Panc1 (cell line): Measurements from ENCODE around the gene ZDHHC4. TPM values are rescaled to one million over a fixed set of nuclear protein-coding genes. Genes with fewer than 3 reads are reported as not detected.

Experiments used
- ATAC-seq: fragments of 200-7000 bp; cut with Tn5 transposase; 2 replicates; pipeline ENCODE4 v1.9.1; 2020; ENCODE audit warnings: mild to moderate bottlenecking, moderate library complexity
- BruUV-seq: library from RNA; stranded (reverse); fragments of 400-500 nt; replicated peaks from 2 replicates; lab custom pipeline; 2021; lab: Mats Ljungman, UMichigan
- CTCF ChIA-PET: fragments of 300-600 bp; sonication (Branson Sonifier 250); formaldehyde crosslinking; loops from one replicate; lab custom pipeline; 2022; ENCODE audit warnings: antibody characterized with exemption; lab: Charles Lee
- POLR2A ChIA-PET: fragments of 300-600 bp; sonication (Branson Sonifier 250); formaldehyde crosslinking; loops from one replicate; lab custom pipeline; 2022; ENCODE audit warnings: antibody characterized with exemption; lab: Charles Lee
- DNase-seq: peaks from one replicate; pipeline ENCODE4 v3.0.0-alpha.2; 2010; ENCODE audit warnings: low read depth, low spot score
- H3K27ac ChIP-seq: 2 replicates; pipeline ENCODE4 v1.5.1; 2011; ENCODE audit warnings: mild to moderate bottlenecking, low read length, inconsistent platforms
- H3K27me3 ChIP-seq: fragments of 200-500 bp; sonication (Bioruptor generic); 2 replicates; pipeline ENCODE4 v1.6.0; 2014; ENCODE audit warnings: low read length, inconsistent platforms; ENCODE audit not compliant: control insufficient read depth, insufficient read depth
- H3K36me3 ChIP-seq: fragments of 200-500 bp; sonication (Bioruptor generic); 2 replicates; pipeline ENCODE4 v1.5.1; 2014; ENCODE audit warnings: inconsistent platforms, mild to moderate bottlenecking, low read length, moderate library complexity; ENCODE audit not compliant: control insufficient read depth, insufficient read depth
- H3K4me1 ChIP-seq: 2 replicates; pipeline ENCODE4 v1.5.1; 2011; ENCODE audit warnings: inconsistent platforms, mild to moderate bottlenecking, low read length, moderate library complexity; ENCODE audit not compliant: control insufficient read depth, insufficient read depth
- H3K4me3 ChIP-seq, 2 experiments: 2 replicates each; pipeline ENCODE4 v1.5.1; 2011 to 2012; ENCODE audit warnings: low read depth in 2 of 2, low read length in 2 of 2, mild to moderate bottlenecking in 2 of 2, inconsistent platforms in 1 of 2, moderate library complexity in 1 of 2
- H3K9me3 ChIP-seq: fragments of 200-500 bp; sonication (Bioruptor generic); 2 replicates; pipeline ENCODE4 v1.5.1; 2014; ENCODE audit warnings: low read depth, mild to moderate bottlenecking, inconsistent platforms, low read length, moderate library complexity; ENCODE audit not compliant: control insufficient read depth, insufficient read depth
- POLR2AphosphoS5 ChIP-seq: IDR thresholded peaks from 2 replicates; pipeline ENCODE4 v1.6.1; 2012; ENCODE audit warnings: mild to moderate bottlenecking, low read depth, low read length, moderate library complexity
- REST ChIP-seq, 2 experiments: IDR thresholded peaks; 2 replicates each; pipeline ENCODE4 v1.6.1; 2011 to 2012; ENCODE audit warnings: low read depth in 2 of 2, control low read depth in 1 of 2, low read length in 1 of 2, mild to moderate bottlenecking in 1 of 2, moderate library complexity in 1 of 2; ENCODE audit not compliant: insufficient read depth in 1 of 2
- SIN3A ChIP-seq: IDR thresholded peaks from 2 replicates; pipeline ENCODE4 v1.6.1; 2012; ENCODE audit warnings: low read depth, mild to moderate bottlenecking, low read length, moderate library complexity, borderline replicate concordance; ENCODE audit not compliant: insufficient read depth
- TCF7L2 ChIP-seq: IDR thresholded peaks from 2 replicates; pipeline ENCODE4 v1.6.1; 2011; ENCODE audit warnings: mild to moderate bottlenecking, low read depth, low read length, inconsistent platforms
- in situ Hi-C: cut with HindIII; loops from 2 replicates; pipeline ENCODE4 v1.10.0; 2016; ENCODE audit warnings: low sequenced_read_pairs, low pct_unique_long_range_greater_than_20kb
- intact Hi-C: fragments of 100-400 bp; cut with micrococcal nuclease; formaldehyde crosslinking; loops from one replicate; pipeline ENCODE4 v1.10.0; 2022; ENCODE audit not compliant: unreplicated experiment
- total RNA-seq: library from RNA; stranded (reverse); gene quantifications from one replicate; pipeline ENCODE4 v1.2.1, GENCODE V29; 2021; ENCODE audit not compliant: unreplicated experiment
- TF ChIP-seq, protein P1 (sequence below): fragments of 450-650 bp; IDR thresholded peaks from 2 replicates; pipeline ENCODE4 v1.5.1; 2017; ENCODE audit warnings: mild to moderate bottlenecking

The ZDHHC4 gene
- total RNA-seq, 1 experiment from 2014 or later = 113 TPM

DNA sequence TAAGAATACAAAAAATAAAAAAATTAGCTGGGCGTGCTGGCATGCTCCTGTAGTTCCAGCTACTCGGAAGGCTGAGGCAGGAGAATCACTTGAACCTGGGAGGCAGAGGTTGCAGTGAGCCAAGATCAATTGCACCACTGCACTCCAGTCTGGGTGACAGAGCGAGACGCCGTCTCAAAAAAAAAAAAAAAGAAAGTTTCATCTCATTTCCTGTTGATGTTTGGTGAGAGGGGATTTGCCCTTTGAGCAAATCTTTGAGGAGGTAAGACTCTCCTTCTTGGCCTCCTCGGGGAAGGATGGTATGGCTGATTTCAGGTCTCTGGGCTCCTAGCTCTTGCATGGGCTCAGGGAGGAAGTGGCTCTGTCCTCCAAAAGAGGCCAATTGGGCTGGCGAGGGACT is 22.4 kb upstream of the ZDHHC4 start:
- TF ChIP-seq REST (IDR thresholded peaks at IDR 0.05; ENCODE audit: insufficient read depth in 1 of 2, low read depth in 2 of 2, low read length in 1 of 2) = no peak
- no peak for TF ChIP-seq TCF7L2
- TF ChIP-seq POLR2AphosphoS5 = no peak
- TF ChIP-seq, protein P1, sequence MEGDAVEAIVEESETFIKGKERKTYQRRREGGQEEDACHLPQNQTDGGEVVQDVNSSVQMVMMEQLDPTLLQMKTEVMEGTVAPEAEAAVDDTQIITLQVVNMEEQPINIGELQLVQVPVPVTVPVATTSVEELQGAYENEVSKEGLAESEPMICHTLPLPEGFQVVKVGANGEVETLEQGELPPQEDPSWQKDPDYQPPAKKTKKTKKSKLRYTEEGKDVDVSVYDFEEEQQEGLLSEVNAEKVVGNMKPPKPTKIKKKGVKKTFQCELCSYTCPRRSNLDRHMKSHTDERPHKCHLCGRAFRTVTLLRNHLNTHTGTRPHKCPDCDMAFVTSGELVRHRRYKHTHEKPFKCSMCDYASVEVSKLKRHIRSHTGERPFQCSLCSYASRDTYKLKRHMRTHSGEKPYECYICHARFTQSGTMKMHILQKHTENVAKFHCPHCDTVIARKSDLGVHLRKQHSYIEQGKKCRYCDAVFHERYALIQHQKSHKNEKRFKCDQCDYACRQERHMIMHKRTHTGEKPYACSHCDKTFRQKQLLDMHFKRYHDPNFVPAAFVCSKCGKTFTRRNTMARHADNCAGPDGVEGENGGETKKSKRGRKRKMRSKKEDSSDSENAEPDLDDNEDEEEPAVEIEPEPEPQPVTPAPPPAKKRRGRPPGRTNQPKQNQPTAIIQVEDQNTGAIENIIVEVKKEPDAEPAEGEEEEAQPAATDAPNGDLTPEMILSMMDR = no peak
- TF ChIP-seq SIN3A = no peak
- Histone ChIP-seq H3K4me1 (no peaks in the 10 kb centered on the region), H3K4me3 (no peak overlapping the region), H3K36me3 (no peaks in the 10 kb centered on the region), H3K9me3 (no peaks in the 10 kb centered on the region), H3K27ac (no peak overlapping the region), H3K27me3 (no peaks in the 10 kb centered on the region)
- in situ Hi-C loops (no loop called here), intact Hi-C loops (no loop called here)
- no TSS peak for BruUV-seq
- DNase-seq (no peak), ATAC-seq (no peak)
- POLR2A ChIA-PET = interaction anchor here (0.5 kb wide), 1 partner anchor 131 kb away, joined by 3 read pairs; no protein-coding TSS in a partner anchor
- CTCF ChIA-PET = interaction anchor here (0.7 kb wide), 1 partner anchor 22 kb away, joined by 4 read pairs; no protein-coding TSS in a partner anchor

- ChIA-PET CTCF (no interaction called here), POLR2A (no interaction called here)
- TF ChIP-seq SIN3A (no peak), TCF7L2 (no peak), POLR2AphosphoS5 (no peak), REST (IDR thresholded peaks at IDR 0.05; ENCODE audit: insufficient read depth in 1 of 2, low read depth in 2 of 2, low read length in 1 of 2) (no peak)
- TF ChIP-seq, protein P1 = no peak; the same call in 1 of the 2 replicates
- Histone ChIP-seq H3K4me1 (no peaks in the 10 kb centered on the region), H3K36me3 (no peaks in the 10 kb centered on the region), H3K9me3 (no peaks in the 10 kb centered on the region), H3K27ac (no peak overlapping the region), H3K4me3 (no peak overlapping the region), H3K27me3 (no peaks in the 10 kb centered on the region)
- no TSS peak for BruUV-seq
- peak; percentile 37; the same call in 1 of the 2 replicates for ATAC-seq
- intact Hi-C loops (no loop called here), in situ Hi-C loops (no loop called here)
- no peak for DNase-seq
Measured at GRCh38 chr7:6556196-6556595, 21.1 kb upstream of the ZDHHC4 start.
